Uterus (tissue), 4 donors: ENCODE measurements around the gene WDR7. TPM values are rescaled to one million over a fixed set of nuclear protein-coding genes. Genes with fewer than 3 reads are reported as not detected.

ENCODE experiments used
- DNase-seq, 2 donors: peaks; one replicate each; pipeline ENCODE4 v3.0.0-alpha.2; 2019 to 2020
- H3K27ac ChIP-seq, 2 donors: fragments of 200-600 bp; sonication (generic); 1 replicate in 1 of 2; 2 replicates in 1 of 2; pipeline ENCODE4 v1.5.1; 2016 to 2018
- H3K27me3 ChIP-seq, 2 donors: fragments of 200-600 bp; sonication (generic); one replicate each; pipeline ENCODE4 v1.5.1; 2018 to 2019; ENCODE audit warnings: control low read depth in 1 of 2
- H3K36me3 ChIP-seq, 2 donors: fragments of 200-600 bp; sonication (generic); one replicate each; pipeline ENCODE4 v1.5.1; 2019; ENCODE audit warnings: control low read depth in 1 of 2
- H3K4me1 ChIP-seq, 2 donors: fragments of 200-600 bp; sonication (generic); one replicate each; pipeline ENCODE4 v1.5.1; 2018 to 2019; ENCODE audit warnings: control low read depth in 1 of 2
- H3K4me3 ChIP-seq, 2 donors: fragments of 200-600 bp; sonication (generic); 1 replicate in 1 of 2; 2 replicates in 1 of 2; pipeline ENCODE4 v1.5.1; 2018 to 2019; ENCODE audit warnings: mild to moderate bottlenecking in 1 of 2
- H3K9me3 ChIP-seq, 2 donors: fragments of 200-600 bp; sonication (generic); one replicate each; pipeline ENCODE4 v1.5.1; 2019; ENCODE audit warnings: control low read depth in 1 of 2
- POLR2A ChIP-seq, 2 donors: fragments of 450-650 bp; IDR thresholded peaks; one replicate each; pipeline ENCODE4 v1.6.1; 2016; ENCODE audit warnings: antibody characterized with exemption in 2 of 2, mild to moderate bottlenecking in 1 of 2, moderate library complexity in 1 of 2
- intact Hi-C: fragments of 100-400 bp; cut with DNase I; formaldehyde crosslinking; loops from one replicate; pipeline ENCODE4 v1.15.1; 2023; ENCODE audit warnings: low total_unique reads
- total RNA-seq, 4 donors: library from RNA; depleted of rRNA in 3 of 4; stranded (reverse); fragments of >200 nt in 3 of 4; gene quantifications; one replicate each; pipeline versions ENCODE4 v1.1.0 to v1.2.4, GENCODE V29; 2014 to 2023
- TF ChIP-seq, protein P1 (sequence below), 4 experiments: fragments of 200-600 bp in 2 of 4; fragments of 450-650 bp in 2 of 4; sonication (generic) in 2 of 4; IDR thresholded peaks; one replicate each; pipeline ENCODE4 v1.5.1; 2016 to 2019; ENCODE audit warnings: antibody characterized with exemption in 4 of 4, mild to moderate bottlenecking in 2 of 4, moderate library complexity in 1 of 4
- donor health status: DM: yes; HTN: yes; CAD: no.

The WDR7 gene
- total RNA-seq, 4 donors from 2014 or later = 19.2 to 66.2 (median 33.8) TPM

- H3K27me3 ChIP-seq = no peaks in the 10 kb centered on the region
- H3K4me1 ChIP-seq = no peaks in the 10 kb centered on the region
- no peaks in the 10 kb centered on the region for H3K9me3 ChIP-seq
- no peak for DNase-seq
- TF ChIP-seq POLR2A (IDR thresholded peaks at IDR 0.05) = no peak
- TF ChIP-seq, protein P1, sequence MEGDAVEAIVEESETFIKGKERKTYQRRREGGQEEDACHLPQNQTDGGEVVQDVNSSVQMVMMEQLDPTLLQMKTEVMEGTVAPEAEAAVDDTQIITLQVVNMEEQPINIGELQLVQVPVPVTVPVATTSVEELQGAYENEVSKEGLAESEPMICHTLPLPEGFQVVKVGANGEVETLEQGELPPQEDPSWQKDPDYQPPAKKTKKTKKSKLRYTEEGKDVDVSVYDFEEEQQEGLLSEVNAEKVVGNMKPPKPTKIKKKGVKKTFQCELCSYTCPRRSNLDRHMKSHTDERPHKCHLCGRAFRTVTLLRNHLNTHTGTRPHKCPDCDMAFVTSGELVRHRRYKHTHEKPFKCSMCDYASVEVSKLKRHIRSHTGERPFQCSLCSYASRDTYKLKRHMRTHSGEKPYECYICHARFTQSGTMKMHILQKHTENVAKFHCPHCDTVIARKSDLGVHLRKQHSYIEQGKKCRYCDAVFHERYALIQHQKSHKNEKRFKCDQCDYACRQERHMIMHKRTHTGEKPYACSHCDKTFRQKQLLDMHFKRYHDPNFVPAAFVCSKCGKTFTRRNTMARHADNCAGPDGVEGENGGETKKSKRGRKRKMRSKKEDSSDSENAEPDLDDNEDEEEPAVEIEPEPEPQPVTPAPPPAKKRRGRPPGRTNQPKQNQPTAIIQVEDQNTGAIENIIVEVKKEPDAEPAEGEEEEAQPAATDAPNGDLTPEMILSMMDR (IDR thresholded peaks at IDR 0.05) = no peak
- H3K4me3 ChIP-seq = no peak overlapping the region
- intact Hi-C loops = no loop called here
- no peak overlapping the region for H3K27ac ChIP-seq
- no peaks in the 10 kb centered on the region for H3K36me3 ChIP-seq
Observed at GRCh38 chr18:56853961-56854360, 202.8 kb downstream of the WDR7 start.

DNA sequence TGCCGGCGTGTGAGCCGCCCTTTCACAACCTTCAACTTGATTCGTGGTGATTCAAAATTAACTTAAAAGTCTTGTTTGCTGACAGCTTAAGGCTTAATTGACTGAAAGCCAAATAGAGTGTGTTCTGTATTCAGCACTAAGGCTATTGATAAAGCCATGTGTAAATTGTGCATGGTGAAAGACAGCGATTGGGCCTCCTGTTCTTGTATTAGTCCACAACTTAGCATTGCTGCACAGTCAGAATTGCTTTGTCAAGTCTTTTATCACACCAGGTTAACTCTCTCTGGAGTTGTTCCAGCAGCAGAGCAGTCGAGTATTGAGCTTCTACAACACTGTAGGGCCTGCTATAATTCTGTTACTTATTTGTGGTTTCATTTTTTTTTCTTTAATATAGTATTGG, 210.1 kb downstream of the WDR7 start:
- H3K27ac ChIP-seq = no peak overlapping the region
- no peak overlapping the region for H3K4me3 ChIP-seq
- no peaks in the 10 kb centered on the region for H3K36me3 ChIP-seq
- H3K9me3 ChIP-seq = no peaks in the 10 kb centered on the region
- intact Hi-C loops = no loop called here
- no peak for DNase-seq
- H3K27me3 ChIP-seq = no peaks in the 10 kb centered on the region
- no peaks in the 10 kb centered on the region for H3K4me1 ChIP-seq
- TF ChIP-seq POLR2A (IDR thresholded peaks at IDR 0.05) = no peak
- TF ChIP-seq, protein P1 (IDR thresholded peaks at IDR 0.05) = no peak

GRCh38 chr18:56869189-56869777, 218.1 kb downstream of the WDR7 start:
- DNase-seq = no peak
- H3K27me3 ChIP-seq = no peaks in the 10 kb centered on the region
- intact Hi-C loops = no loop called here
- no peaks in the 10 kb centered on the region for H3K9me3 ChIP-seq
- no peak overlapping the region for H3K4me3 ChIP-seq
- no peak overlapping the region for H3K27ac ChIP-seq
- TF ChIP-seq, protein P1 (IDR thresholded peaks at IDR 0.05) = peak in 3 of 4 experiments; percentile 34 to 43 (median 36)
- TF ChIP-seq POLR2A (IDR thresholded peaks at IDR 0.05) = no peak
- no peaks in the 10 kb centered on the region for H3K4me1 ChIP-seq
- no peaks in the 10 kb centered on the region for H3K36me3 ChIP-seq

DNA sequence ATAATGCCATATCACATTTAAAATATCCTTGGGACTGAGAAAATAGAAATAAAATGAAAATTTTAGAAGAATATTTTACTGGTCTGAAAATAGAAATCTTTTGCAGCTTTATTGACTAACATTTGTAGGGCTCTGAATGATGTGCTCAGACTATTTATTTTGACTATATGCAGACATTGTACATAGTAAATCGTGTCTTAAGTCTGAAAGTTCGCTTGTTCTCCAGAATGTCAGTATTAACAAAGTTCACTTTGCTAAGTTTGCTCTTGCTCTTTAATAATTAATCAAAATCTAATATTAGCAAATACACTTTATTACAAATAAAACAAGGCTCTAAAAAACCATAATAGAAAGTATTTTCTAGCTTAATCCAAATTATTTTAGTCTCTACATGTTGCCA, 219.8 kb downstream of the WDR7 start:
- Histone ChIP-seq H3K4me1 (no peaks in the 10 kb centered on the region), H3K27ac (no peak overlapping the region), H3K4me3 (no peak overlapping the region), H3K27me3 (no peaks in the 10 kb centered on the region), H3K36me3 (no peaks in the 10 kb centered on the region), H3K9me3 (no peaks in the 10 kb centered on the region)
- no peak for DNase-seq
- TF ChIP-seq POLR2A (IDR thresholded peaks at IDR 0.05) = no peak
- TF ChIP-seq, protein P1 (IDR thresholded peaks at IDR 0.05) = no peak
- intact Hi-C loops = no loop called here

GRCh38 chr18:56872140-56872539, 221.0 kb downstream of the WDR7 start:
- intact Hi-C loops = no loop called here
- H3K4me3 ChIP-seq = no peak overlapping the region
- no peaks in the 10 kb centered on the region for H3K27me3 ChIP-seq
- no peaks in the 10 kb centered on the region for H3K9me3 ChIP-seq
- no peak for TF ChIP-seq POLR2A (IDR thresholded peaks at IDR 0.05)
- TF ChIP-seq, protein P1 (IDR thresholded peaks at IDR 0.05) = no peak
- H3K4me1 ChIP-seq = no peaks in the 10 kb centered on the region
- DNase-seq = no peak
- H3K27ac ChIP-seq = no peak overlapping the region
- no peaks in the 10 kb centered on the region for H3K36me3 ChIP-seq
